HepG2 (cell line): ENCODE results near the gene SGCE. TPM values are rescaled to one million over a fixed set of nuclear protein-coding genes. Genes with fewer than 3 reads are reported as not detected.

Source experiments
- ARNT ChIP-seq: fragments of 450-650 bp; IDR thresholded peaks from 2 replicates; pipeline ENCODE4 v1.6.1; 2017
- ATF7-NPFF ChIP-seq: sonication (generic); formaldehyde crosslinking; IDR thresholded peaks from 2 replicates; pipeline ENCODE4 v1.8.1; 2023; ENCODE audit warnings: mild to moderate bottlenecking, low read depth, missing genetic modification reagents, moderate library complexity
- CREB1 ChIP-seq, 2 experiments: fragments of 450-650 bp in 1 of 2; IDR thresholded peaks; 2 replicates each; pipeline ENCODE4 v1.6.1; 2016 to 2017; ENCODE audit warnings: control low read depth in 1 of 2, mild to moderate bottlenecking in 1 of 2, missing compliant biosample characterization in 1 of 2, missing genetic modification characterization in 1 of 2
- DMAP1 ChIP-seq: IDR thresholded peaks from 2 replicates; pipeline ENCODE4 v1.6.1; 2016
- ELF1 ChIP-seq: sonication (generic); formaldehyde crosslinking; IDR thresholded peaks from 2 replicates; pipeline ENCODE4 v1.4.0; 2020; ENCODE audit warnings: missing genetic modification reagents
- HMG20A ChIP-seq: IDR thresholded peaks from 2 replicates; pipeline ENCODE4 v1.6.1; 2016; ENCODE audit warnings: borderline replicate concordance
- ISX ChIP-seq: sonication (generic); formaldehyde crosslinking; conservative IDR thresholded peaks from 2 replicates; pipeline ENCODE4 v1.5.0; 2020; ENCODE audit warnings: missing genetic modification reagents
- KLF13 ChIP-seq: sonication (generic); formaldehyde crosslinking; IDR thresholded peaks from 2 replicates; pipeline ENCODE4 v1.4.0; 2020; ENCODE audit warnings: mild to moderate bottlenecking, missing genetic modification reagents
- MEF2D ChIP-seq: sonication (generic); formaldehyde crosslinking; IDR thresholded peaks from 2 replicates; pipeline ENCODE4 v1.5.1; 2020; ENCODE audit warnings: mild to moderate bottlenecking, missing genetic modification reagents
- PTBP1 ChIP-seq: fragments of 200-400 bp; formaldehyde crosslinking; IDR thresholded peaks from 2 replicates; pipeline ENCODE4 v1.6.1; 2018; ENCODE audit warnings: low read length, low read depth; ENCODE audit not compliant: poor library complexity, severe bottlenecking
- REXO4 ChIP-seq: sonication (generic); formaldehyde crosslinking; IDR thresholded peaks from 2 replicates; pipeline ENCODE4 v1.8.0; 2022; ENCODE audit warnings: missing genetic modification reagents, mild to moderate bottlenecking, borderline replicate concordance
- SALL2 ChIP-seq: sonication (generic); formaldehyde crosslinking; IDR thresholded peaks from 2 replicates; pipeline ENCODE4 v1.8.1; 2023; ENCODE audit warnings: mild to moderate bottlenecking, missing genetic modification reagents, inconsistent platforms
- SAP130 ChIP-seq: IDR thresholded peaks from 2 replicates; pipeline ENCODE4 v1.6.1; 2016; ENCODE audit warnings: low read depth
- SIX4 ChIP-seq: sonication (generic); formaldehyde crosslinking; IDR thresholded peaks from 2 replicates; pipeline ENCODE4 v1.4.0; 2020; ENCODE audit warnings: missing genetic modification reagents
- SP4 ChIP-seq: sonication (generic); formaldehyde crosslinking; IDR thresholded peaks from 2 replicates; pipeline ENCODE4 v1.8.1; 2023; ENCODE audit warnings: mild to moderate bottlenecking, missing genetic modification reagents
- ZNF136 ChIP-seq: sonication (generic); formaldehyde crosslinking; IDR thresholded peaks from 2 replicates; pipeline ENCODE4 v1.8.1; 2022; ENCODE audit warnings: low read depth, mild to moderate bottlenecking, moderate library complexity, missing genetic modification reagents
- ZNF20 ChIP-seq: sonication (generic); formaldehyde crosslinking; IDR thresholded peaks from 2 replicates; pipeline ENCODE4 v1.4.0; 2020; ENCODE audit warnings: mild to moderate bottlenecking, moderate library complexity, missing genetic modification reagents
- ZNF354B ChIP-seq: sonication (generic); formaldehyde crosslinking; IDR thresholded peaks from 2 replicates; pipeline ENCODE4 v1.8.0; 2022; ENCODE audit warnings: mild to moderate bottlenecking, missing genetic modification reagents
- ZNF547 ChIP-seq: sonication (generic); formaldehyde crosslinking; IDR thresholded peaks from 2 replicates; pipeline ENCODE4 v1.5.1; 2020; ENCODE audit warnings: mild to moderate bottlenecking, missing genetic modification reagents
- ZNF563 ChIP-seq: sonication (generic); formaldehyde crosslinking; IDR thresholded peaks from 2 replicates; pipeline ENCODE4 v1.8.0; 2022; ENCODE audit warnings: mild to moderate bottlenecking, moderate library complexity, missing genetic modification reagents
- ZNF780A ChIP-seq: sonication (generic); formaldehyde crosslinking; IDR thresholded peaks from 2 replicates; pipeline ENCODE4 v1.8.0; 2022; ENCODE audit warnings: mild to moderate bottlenecking, missing genetic modification reagents, moderate library complexity
- ZSCAN20 ChIP-seq: sonication (generic); formaldehyde crosslinking; IDR thresholded peaks from 2 replicates; pipeline ENCODE4 v1.4.0; 2020; ENCODE audit warnings: missing genetic modification reagents, mild to moderate bottlenecking, borderline replicate concordance
- polyA plus RNA-seq, 8 experiments: library from polyadenylated mRNA; depleted of rRNA in 3 of 8; stranded (reverse) in 7 of 8; unstranded in 1 of 8; fragments of >200 nt; fragmentation: Illumina TruSeq in 4 of 8; extraction: Trizol in 4 of 8; gene quantifications; 2 replicates each; pipeline versions ENCODE4 v1.2.1 to v1.2.3, GENCODE V29; 2011 to 2016; ENCODE audit warnings: low read depth in 4 of 8, missing spikeins in 1 of 8, mixed read lengths in 1 of 8; ENCODE audit not compliant: insufficient read depth in 1 of 8
- total RNA-seq, 5 experiments: library from RNA; depleted of rRNA; stranded (reverse); fragments of >200 nt; fragmentation: Illumina TruSeq; extraction: Trizol; gene quantifications; 2 replicates each; pipeline ENCODE4 v1.2.3, GENCODE V29; 2016; ENCODE audit warnings: low read depth in 1 of 5
- TF ChIP-seq, protein P1 (sequence below): sonication (generic); formaldehyde crosslinking; IDR thresholded peaks from 2 replicates; pipeline ENCODE4 v1.4.0; 2020; ENCODE audit warnings: missing genetic modification reagents
- TF ChIP-seq, protein P2 (sequence below), 2 experiments: sonication (generic) in 1 of 2; formaldehyde crosslinking in 1 of 2; IDR thresholded peaks; 2 replicates each; pipeline versions ENCODE4 v1.5.1 to v1.6.1; 2011 to 2020; ENCODE audit warnings: borderline replicate concordance in 1 of 2, low read depth in 1 of 2, low read length in 1 of 2, mild to moderate bottlenecking in 1 of 2, missing genetic modification reagents in 1 of 2, moderate library complexity in 1 of 2
- TF ChIP-seq, protein P3 (sequence below): sonication (generic); formaldehyde crosslinking; conservative IDR thresholded peaks from 2 replicates; pipeline ENCODE4 v1.4.0; 2020; ENCODE audit warnings: mild to moderate bottlenecking, missing genetic modification reagents, moderate library complexity

Gene SGCE
- total and polyA plus RNA-seq, 2 of the 13 experiments (the other 11 are each of a cell fraction or from before 2014, with no cell fraction given) = 52.3 to 71.1 TPM

GRCh38 chr7:94561841-94562514 is 94.0 kb downstream of the SGCE start (continued):
- TF ChIP-seq HMG20A (CRISPR knock-in tag) = peak; percentile 99
- TF ChIP-seq ISX (CRISPR knock-in tag) = no peak
- TF ChIP-seq ZNF563 = no peak
- TF ChIP-seq SALL2 = 0 out of 2 replicates have a peak, but pooled peaks have one; percentile 39
- no peak for TF ChIP-seq ATF7-NPFF (CRISPR knock-in tag)
- TF ChIP-seq SP4 (CRISPR knock-in tag) = no peak
- TF ChIP-seq ZNF20 (CRISPR knock-in tag) = no peak
- TF ChIP-seq ELF1 (CRISPR knock-in tag) = peak; percentile 49; the same call in 1 of the 2 replicates
- no peak for TF ChIP-seq ZNF136 (CRISPR knock-in tag)
- no peak for TF ChIP-seq ZNF354B
- no peak for TF ChIP-seq ZNF780A (CRISPR knock-in tag)
- peak; percentile 67; the same call in 1 of the 2 replicates for TF ChIP-seq CREB1 (IDR thresholded peaks at IDR 0.05)
- TF ChIP-seq CREB1 (CRISPR knock-in tag; IDR thresholded peaks at IDR 0.05) = peak; percentile 81
- TF ChIP-seq MEF2D (CRISPR knock-in tag) = peak; percentile 87
- no peak for TF ChIP-seq ZNF547
- no peak for TF ChIP-seq ARNT
- 0 out of 2 replicates have a peak, but pooled peaks have one; percentile 32 for TF ChIP-seq DMAP1
- no peak for TF ChIP-seq REXO4 (CRISPR knock-in tag)
- TF ChIP-seq, protein P1, sequence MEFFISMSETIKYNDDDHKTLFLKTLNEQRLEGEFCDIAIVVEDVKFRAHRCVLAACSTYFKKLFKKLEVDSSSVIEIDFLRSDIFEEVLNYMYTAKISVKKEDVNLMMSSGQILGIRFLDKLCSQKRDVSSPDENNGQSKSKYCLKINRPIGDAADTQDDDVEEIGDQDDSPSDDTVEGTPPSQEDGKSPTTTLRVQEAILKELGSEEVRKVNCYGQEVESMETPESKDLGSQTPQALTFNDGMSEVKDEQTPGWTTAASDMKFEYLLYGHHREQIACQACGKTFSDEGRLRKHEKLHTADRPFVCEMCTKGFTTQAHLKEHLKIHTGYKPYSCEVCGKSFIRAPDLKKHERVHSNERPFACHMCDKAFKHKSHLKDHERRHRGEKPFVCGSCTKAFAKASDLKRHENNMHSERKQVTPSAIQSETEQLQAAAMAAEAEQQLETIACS (CRISPR knock-in tag) = no peak
- TF ChIP-seq PTBP1 = no peak
- no peak for TF ChIP-seq KLF13 (CRISPR knock-in tag)
- TF ChIP-seq, protein P2, sequence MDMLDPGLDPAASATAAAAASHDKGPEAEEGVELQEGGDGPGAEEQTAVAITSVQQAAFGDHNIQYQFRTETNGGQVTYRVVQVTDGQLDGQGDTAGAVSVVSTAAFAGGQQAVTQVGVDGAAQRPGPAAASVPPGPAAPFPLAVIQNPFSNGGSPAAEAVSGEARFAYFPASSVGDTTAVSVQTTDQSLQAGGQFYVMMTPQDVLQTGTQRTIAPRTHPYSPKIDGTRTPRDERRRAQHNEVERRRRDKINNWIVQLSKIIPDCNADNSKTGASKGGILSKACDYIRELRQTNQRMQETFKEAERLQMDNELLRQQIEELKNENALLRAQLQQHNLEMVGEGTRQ (IDR thresholded peaks at IDR 0.05; ENCODE audit: low read depth, low read length) = no peak
- TF ChIP-seq, protein P2 (CRISPR knock-in tag; IDR thresholded peaks at IDR 0.05; ENCODE audit: borderline replicate concordance) = no peak
- TF ChIP-seq SIX4 (CRISPR knock-in tag) = peak; percentile 81
- TF ChIP-seq ZSCAN20 (CRISPR knock-in tag) = no peak
- TF ChIP-seq SAP130 = peak; percentile 87
- TF ChIP-seq, protein P3, sequence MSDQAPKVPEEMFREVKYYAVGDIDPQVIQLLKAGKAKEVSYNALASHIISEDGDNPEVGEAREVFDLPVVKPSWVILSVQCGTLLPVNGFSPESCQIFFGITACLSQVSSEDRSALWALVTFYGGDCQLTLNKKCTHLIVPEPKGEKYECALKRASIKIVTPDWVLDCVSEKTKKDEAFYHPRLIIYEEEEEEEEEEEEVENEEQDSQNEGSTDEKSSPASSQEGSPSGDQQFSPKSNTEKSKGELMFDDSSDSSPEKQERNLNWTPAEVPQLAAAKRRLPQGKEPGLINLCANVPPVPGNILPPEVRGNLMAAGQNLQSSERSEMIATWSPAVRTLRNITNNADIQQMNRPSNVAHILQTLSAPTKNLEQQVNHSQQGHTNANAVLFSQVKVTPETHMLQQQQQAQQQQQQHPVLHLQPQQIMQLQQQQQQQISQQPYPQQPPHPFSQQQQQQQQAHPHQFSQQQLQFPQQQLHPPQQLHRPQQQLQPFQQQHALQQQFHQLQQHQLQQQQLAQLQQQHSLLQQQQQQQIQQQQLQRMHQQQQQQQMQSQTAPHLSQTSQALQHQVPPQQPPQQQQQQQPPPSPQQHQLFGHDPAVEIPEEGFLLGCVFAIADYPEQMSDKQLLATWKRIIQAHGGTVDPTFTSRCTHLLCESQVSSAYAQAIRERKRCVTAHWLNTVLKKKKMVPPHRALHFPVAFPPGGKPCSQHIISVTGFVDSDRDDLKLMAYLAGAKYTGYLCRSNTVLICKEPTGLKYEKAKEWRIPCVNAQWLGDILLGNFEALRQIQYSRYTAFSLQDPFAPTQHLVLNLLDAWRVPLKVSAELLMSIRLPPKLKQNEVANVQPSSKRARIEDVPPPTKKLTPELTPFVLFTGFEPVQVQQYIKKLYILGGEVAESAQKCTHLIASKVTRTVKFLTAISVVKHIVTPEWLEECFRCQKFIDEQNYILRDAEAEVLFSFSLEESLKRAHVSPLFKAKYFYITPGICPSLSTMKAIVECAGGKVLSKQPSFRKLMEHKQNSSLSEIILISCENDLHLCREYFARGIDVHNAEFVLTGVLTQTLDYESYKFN (CRISPR knock-in tag) = peak; percentile 92
